H9 (cell line): ENCODE data around the gene EDRF1. TPM values are rescaled to one million over a fixed set of nuclear protein-coding genes. Genes with fewer than 3 reads are reported as not detected.

ENCODE experiments used
- DNase-seq: peaks from one replicate; pipeline ENCODE4 v3.0.0-alpha.2; 2017
- H2AFZ ChIP-seq: one replicate; pipeline ENCODE4 v1.6.1; 2013; ENCODE audit warnings: mild to moderate bottlenecking, low read length, control low read depth, moderate library complexity
- H2AK5ac ChIP-seq: 2 replicates; pipeline ENCODE4 v1.6.1; 2013; ENCODE audit warnings: low read length, control low read depth, mixed read lengths; ENCODE audit not compliant: insufficient read length
- H2BK120ac ChIP-seq: one replicate; pipeline ENCODE4 v1.6.1; 2013; ENCODE audit warnings: low read depth, mild to moderate bottlenecking, low read length, control low read depth, inconsistent platforms; ENCODE audit not compliant: poor library complexity, severe bottlenecking
- H2BK12ac ChIP-seq: 2 replicates; pipeline ENCODE4 v1.6.1; 2013; ENCODE audit warnings: low read length, control low read depth, mixed read lengths, low read depth; ENCODE audit not compliant: insufficient read length
- H2BK15ac ChIP-seq: 2 replicates; pipeline ENCODE4 v1.6.1; 2013; ENCODE audit warnings: low read depth, low read length, control low read depth
- H2BK20ac ChIP-seq: one replicate; pipeline ENCODE4 v1.6.1; 2013; ENCODE audit warnings: low read depth, mild to moderate bottlenecking, low read length, control low read depth, inconsistent platforms; ENCODE audit not compliant: poor library complexity, severe bottlenecking
- H2BK5ac ChIP-seq: 2 replicates; pipeline ENCODE4 v1.6.1; 2013; ENCODE audit warnings: low read length, control low read depth, mixed read lengths; ENCODE audit not compliant: insufficient read length
- H3K14ac ChIP-seq: 2 replicates; pipeline ENCODE4 v1.6.1; 2013; ENCODE audit warnings: low read length, control low read depth; ENCODE audit not compliant: insufficient read depth
- H3K18ac ChIP-seq: 2 replicates; pipeline ENCODE4 v1.6.1; 2013; ENCODE audit warnings: low read depth, mild to moderate bottlenecking, mixed read lengths, low read length, control low read depth; ENCODE audit not compliant: insufficient read length
- H3K23ac ChIP-seq: 2 replicates; pipeline ENCODE4 v1.6.1; 2013; ENCODE audit warnings: low read length, control low read depth, mixed read lengths, low read depth; ENCODE audit not compliant: insufficient read length
- H3K23me2 ChIP-seq: 2 replicates; pipeline ENCODE4 v1.6.1; 2013; ENCODE audit warnings: low read depth, mild to moderate bottlenecking, mixed read lengths, low read length, control low read depth; ENCODE audit not compliant: insufficient read length, poor library complexity, severe bottlenecking
- H3K27ac ChIP-seq: 2 replicates; pipeline ENCODE4 v1.5.1; 2013; ENCODE audit warnings: low read length, control low read depth, mixed read lengths, low read depth; ENCODE audit not compliant: insufficient read length
- H3K27me3 ChIP-seq: 2 replicates; pipeline ENCODE4 v1.6.1; 2013; ENCODE audit warnings: low read length, control low read depth, inconsistent platforms; ENCODE audit not compliant: insufficient read depth
- H3K4ac ChIP-seq: 2 replicates; pipeline ENCODE4 v1.6.1; 2013; ENCODE audit warnings: low read depth, mild to moderate bottlenecking, control low read depth, inconsistent platforms, low read length, moderate library complexity
- H3K4me1 ChIP-seq: 2 replicates; pipeline ENCODE4 v1.6.1; 2013; ENCODE audit warnings: low read length, control low read depth, inconsistent platforms; ENCODE audit not compliant: insufficient read depth
- H3K4me2 ChIP-seq: 2 replicates; pipeline ENCODE4 v1.6.1; 2013; ENCODE audit warnings: low read length, control low read depth, mixed read lengths; ENCODE audit not compliant: insufficient read length, insufficient read depth
- H3K56ac ChIP-seq: 2 replicates; pipeline ENCODE4 v1.6.1; 2013; ENCODE audit warnings: low read depth, mild to moderate bottlenecking, mixed read lengths, low read length, control low read depth; ENCODE audit not compliant: insufficient read length
- H3K79me1 ChIP-seq: 2 replicates; pipeline ENCODE4 v1.6.1; 2013; ENCODE audit warnings: low read depth, mild to moderate bottlenecking, moderate library complexity, low read length, control low read depth, inconsistent platforms; ENCODE audit not compliant: insufficient read depth, poor library complexity, severe bottlenecking
- H3K79me2 ChIP-seq: 2 replicates; pipeline ENCODE4 v1.6.1; 2013; ENCODE audit warnings: low read length, control low read depth, inconsistent platforms; ENCODE audit not compliant: insufficient read depth
- H3K9ac ChIP-seq: 2 replicates; pipeline ENCODE4 v1.6.1; 2013; ENCODE audit warnings: low read length, control low read depth, mixed read lengths; ENCODE audit not compliant: insufficient read length; ENCODE audit errors: extremely low read depth
- H3K9me3 ChIP-seq: one replicate; pipeline ENCODE4 v1.6.1; 2013; ENCODE audit warnings: low read depth, low read length, inconsistent platforms; ENCODE audit not compliant: control insufficient read depth
- H3T11ph ChIP-seq: one replicate; pipeline ENCODE4 v1.6.1; 2013; ENCODE audit warnings: mild to moderate bottlenecking, low read length, control low read depth, inconsistent platforms
- H4K20me1 ChIP-seq: one replicate; pipeline ENCODE4 v1.6.1; 2013; ENCODE audit not compliant: control insufficient read depth, insufficient read length, insufficient read depth
- H4K5ac ChIP-seq: 2 replicates; pipeline ENCODE4 v1.6.1; 2013; ENCODE audit warnings: low read depth, mild to moderate bottlenecking, mixed read lengths, low read length, control low read depth; ENCODE audit not compliant: insufficient read length
- H4K8ac ChIP-seq: replicated peaks from 2 replicates; pipeline ENCODE4 v1.6.1; 2013; ENCODE audit warnings: low read length, control low read depth, mixed read lengths, low read depth; ENCODE audit not compliant: insufficient read length
- H4K91ac ChIP-seq: 2 replicates; pipeline ENCODE4 v1.6.1; 2013; ENCODE audit warnings: low read depth, mild to moderate bottlenecking, moderate library complexity, mixed read lengths, low read length, control low read depth; ENCODE audit not compliant: insufficient read length
- H3K27ac Mint-ChIP-seq, 3 experiments: 2 replicates in 2 of 3; 3 replicates in 1 of 3; pipeline ENCODE4 v1.8.0; 2020 to 2021; ENCODE audit warnings: mixed read lengths in 3 of 3, mild to moderate bottlenecking in 1 of 3, moderate library complexity in 1 of 3
- H3K27me3 Mint-ChIP-seq: 2 replicates; pipeline ENCODE4 v1.8.0; 2021; ENCODE audit warnings: low read depth, mild to moderate bottlenecking, moderate library complexity, mixed read lengths
- H3K36me3 Mint-ChIP-seq, 3 experiments: 2 replicates in 2 of 3; 3 replicates in 1 of 3; pipeline ENCODE4 v1.8.0; 2020 to 2021; ENCODE audit warnings: low read depth in 3 of 3, mixed read lengths in 3 of 3; ENCODE audit not compliant: insufficient read depth in 1 of 3
- H3K4me1 Mint-ChIP-seq, 2 experiments: 2 replicates each; pipeline ENCODE4 v1.8.0; 2020; ENCODE audit warnings: mixed read lengths in 2 of 2
- H3K4me3 Mint-ChIP-seq, 2 experiments: 2 replicates in 1 of 2; 3 replicates in 1 of 2; pipeline ENCODE4 v1.8.0; 2020 to 2021; ENCODE audit warnings: mild to moderate bottlenecking in 2 of 2, mixed read lengths in 2 of 2, moderate library complexity in 1 of 2
- H3K9me3 Mint-ChIP-seq, 2 experiments: 2 replicates in 1 of 2; 3 replicates in 1 of 2; pipeline ENCODE4 v1.8.0; 2020; ENCODE audit warnings: mild to moderate bottlenecking in 2 of 2, mixed read lengths in 2 of 2, moderate library complexity in 1 of 2
- WGBS: extraction: QIAGEN DNeasy Blood & Tissue Kit; methylation state at CpG from one replicate; pipeline ENCODE4 v1.1.7; 2013; ENCODE audit warnings: missing lambda C conversion rate, low lambda C conversion rate, mixed read lengths; ENCODE audit not compliant: insufficient read length; ENCODE audit errors: extremely low coverage; 5-methylcytosine and 5-hydroxymethylcytosine counted together
- total RNA-seq: library from RNA; stranded (reverse); gene quantifications from 2 replicates; pipeline ENCODE4 v1.2.1, GENCODE V29; 2021
- TF ChIP-seq, protein P1 (sequence below): fragments of 200-600 bp; sonication (generic); conservative IDR thresholded peaks from 3 replicates; pipeline ENCODE4 v1.8.0; 2021; ENCODE audit warnings: antibody characterized with exemption, mild to moderate bottlenecking

Gene EDRF1
- total RNA-seq, 1 experiment from 2014 or later: 51.0 TPM

GRCh38 chr10:125672884-125673283, 46.6 kb upstream of the EDRF1 start:
- Histone ChIP-seq H4K8ac (no peak overlapping the region), H3K23ac (no peak overlapping the region), H3T11ph (no peak overlapping the region), H4K91ac (no peak overlapping the region), H2BK12ac (no peak overlapping the region), H4K20me1 (no peaks in the 10 kb centered on the region), H3K56ac (no peak overlapping the region), H3K27ac (no peak overlapping the region), H3K4me2 (no peak overlapping the region), H2BK20ac (no peak overlapping the region), H2BK15ac (no peak overlapping the region), H2AFZ (no peak overlapping the region), H2BK5ac (no peak overlapping the region), H4K5ac (no peak overlapping the region), H3K23me2 (no peaks in the 10 kb centered on the region), H3K9ac (no peak overlapping the region), H3K18ac (no peak overlapping the region), H3K27me3 (no peaks in the 10 kb centered on the region), H2AK5ac (no peak overlapping the region), H3K4ac (no peak overlapping the region), H3K79me1 (no peaks in the 10 kb centered on the region), H3K9me3 (no peaks in the 10 kb centered on the region), H3K14ac (no peak overlapping the region), H2BK120ac (no peak overlapping the region), H3K79me2 (no peaks in the 10 kb centered on the region), H3K4me1 (no peaks in the 10 kb centered on the region)
- peaks cover 6% of the 10 kb centered on the region for H3K27me3 Mint-ChIP-seq
- H3K4me1 Mint-ChIP-seq: no peaks in the 10 kb centered on the region
- H3K4me3 Mint-ChIP-seq: no peak overlapping the region
- H3K36me3 Mint-ChIP-seq: no peaks in the 10 kb centered on the region; a peak in 2 of 7 replicates
- H3K9me3 Mint-ChIP-seq: peaks cover 0 to 14% of the 10 kb centered on the region in 2 experiments; a peak in 4 of 5 replicates
- no CpG with 5 or more reads among the region's 1 CpG for WGBS
- TF ChIP-seq, protein P1, sequence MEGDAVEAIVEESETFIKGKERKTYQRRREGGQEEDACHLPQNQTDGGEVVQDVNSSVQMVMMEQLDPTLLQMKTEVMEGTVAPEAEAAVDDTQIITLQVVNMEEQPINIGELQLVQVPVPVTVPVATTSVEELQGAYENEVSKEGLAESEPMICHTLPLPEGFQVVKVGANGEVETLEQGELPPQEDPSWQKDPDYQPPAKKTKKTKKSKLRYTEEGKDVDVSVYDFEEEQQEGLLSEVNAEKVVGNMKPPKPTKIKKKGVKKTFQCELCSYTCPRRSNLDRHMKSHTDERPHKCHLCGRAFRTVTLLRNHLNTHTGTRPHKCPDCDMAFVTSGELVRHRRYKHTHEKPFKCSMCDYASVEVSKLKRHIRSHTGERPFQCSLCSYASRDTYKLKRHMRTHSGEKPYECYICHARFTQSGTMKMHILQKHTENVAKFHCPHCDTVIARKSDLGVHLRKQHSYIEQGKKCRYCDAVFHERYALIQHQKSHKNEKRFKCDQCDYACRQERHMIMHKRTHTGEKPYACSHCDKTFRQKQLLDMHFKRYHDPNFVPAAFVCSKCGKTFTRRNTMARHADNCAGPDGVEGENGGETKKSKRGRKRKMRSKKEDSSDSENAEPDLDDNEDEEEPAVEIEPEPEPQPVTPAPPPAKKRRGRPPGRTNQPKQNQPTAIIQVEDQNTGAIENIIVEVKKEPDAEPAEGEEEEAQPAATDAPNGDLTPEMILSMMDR: no peak
- no peak overlapping the region for H3K27ac Mint-ChIP-seq
- DNase-seq: no peak
